Muscle of back (tissue), 13 donors: ENCODE results near the gene CNTN3. TPM values are rescaled to one million over a fixed set of nuclear protein-coding genes. Genes with fewer than 3 reads are reported as not detected.
A peak's percentile ranks its signal among the peaks of the same experiment; 100 is the strongest.

Experiments used
- DNase-seq, 3 donors: peaks; one replicate each; pipeline versions ENCODE4 v3.0.0 to v3.0.0-alpha.2; 2013
- long read RNA-seq, 9 donors: transcript quantifications; one replicate each; lab custom pipeline, GENCODE V29; 2026
- polyA plus RNA-seq, 10 donors: library from polyadenylated mRNA; unstranded; fragments of 120-200 nt; gene quantifications; one replicate each; pipeline ENCODE4 v1.2.1, GENCODE V29; 2013; ENCODE audit not compliant: insufficient read length in 10 of 10

Gene CNTN3
- 10 to 100 TPM in 2 of 10 donors, 1 to 10 TPM in 8; 2.2 to 15.2 (median 7.0) TPM for polyA plus RNA-seq
- long read RNA-seq, donor 1, result 0 reads
- long read RNA-seq, donor 2, result 0 reads
- long read RNA-seq, donor 3, result 0 reads
- long read RNA-seq, donor 4, full-length matches to known transcripts, result 1 of 1 reads
- long read RNA-seq, donor 4, partial matches to known transcripts, result 0 of 1 reads
- long read RNA-seq, donor 4, other reads (novel, unspliced or antisense), result 0 of 1 reads
- long read RNA-seq, donor 5, result 0 reads
- long read RNA-seq, donor 6, result 0 reads
- long read RNA-seq, donor 7, partial matches to known transcripts, result 0 of 1 reads
- long read RNA-seq, donor 7, other reads (novel, unspliced or antisense), result 0 of 1 reads
- long read RNA-seq, donor 8, full-length matches to known transcripts, result 1 of 1 reads
- long read RNA-seq, donor 8, partial matches to known transcripts, result 0 of 1 reads
- long read RNA-seq, donor 8, other reads (novel, unspliced or antisense), result 0 of 1 reads
- long read RNA-seq, donor 9, result 0 reads

GRCh38 chr3:74614107-74614967, at the start of gene CNTN3:
CNTN3 (minus strand) TSS chr3:74614659; CDS start chr3:74521112, 93,547 bp downstream.
- DNase-seq, result peak in 2 of 3 donors; percentile 66 to 82

- DNase-seq, result no peak
These were observed 48.7 kb upstream of the CNTN3 start for GRCh38 chr3:74663178-74663577.

DNA sequence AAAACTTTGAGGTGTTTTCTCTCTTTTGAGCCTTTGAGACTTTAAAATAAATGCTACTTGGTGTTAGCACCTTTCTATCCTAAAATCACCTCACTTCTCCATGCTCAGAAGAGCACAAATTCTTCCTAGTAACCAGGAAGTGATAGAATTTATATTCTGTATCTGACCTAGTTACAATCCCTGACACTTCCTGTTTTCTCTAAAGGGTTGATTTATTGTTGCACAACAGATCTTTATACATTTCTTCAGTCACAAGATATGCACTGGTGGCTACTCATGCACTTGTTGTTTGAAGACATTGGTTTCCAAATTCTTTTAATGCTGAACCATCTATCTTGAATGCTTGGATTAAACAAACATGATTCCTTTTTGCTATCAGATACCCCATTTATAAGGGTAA, 47.2 kb upstream of the CNTN3 start:
- no peak for DNase-seq

- DNase-seq, result no peak
These were observed 37.4 kb upstream of the CNTN3 start for GRCh38 chr3:74651885-74652284.

DNA sequence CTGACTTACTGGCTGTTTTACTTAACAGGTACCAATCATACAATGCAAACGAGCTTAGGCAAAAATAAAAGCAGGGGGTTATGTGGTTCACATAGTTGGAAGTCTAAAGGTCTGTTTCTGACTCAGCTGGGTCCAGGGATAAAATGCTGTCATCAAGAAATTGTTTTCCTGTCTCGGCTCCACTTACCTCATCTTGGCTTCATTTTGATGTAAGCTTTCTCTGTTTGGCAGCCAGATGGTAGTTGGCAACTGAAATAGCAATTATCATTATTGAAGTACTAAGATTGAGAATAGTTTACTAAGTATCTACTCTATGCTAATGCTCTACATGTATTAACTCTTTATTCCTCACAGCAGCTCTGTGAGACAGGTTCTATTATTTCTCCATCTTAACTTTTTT, 36.8 kb upstream of the CNTN3 start:
- peak in 1 of 3 donors; percentile 23 for DNase-seq

GRCh38 chr3:74648107-74648506, 33.6 kb upstream of the CNTN3 start:
- no peak for DNase-seq

GRCh38 chr3:74646094-74646493, 31.6 kb upstream of the CNTN3 start:
- no peak for DNase-seq

DNA sequence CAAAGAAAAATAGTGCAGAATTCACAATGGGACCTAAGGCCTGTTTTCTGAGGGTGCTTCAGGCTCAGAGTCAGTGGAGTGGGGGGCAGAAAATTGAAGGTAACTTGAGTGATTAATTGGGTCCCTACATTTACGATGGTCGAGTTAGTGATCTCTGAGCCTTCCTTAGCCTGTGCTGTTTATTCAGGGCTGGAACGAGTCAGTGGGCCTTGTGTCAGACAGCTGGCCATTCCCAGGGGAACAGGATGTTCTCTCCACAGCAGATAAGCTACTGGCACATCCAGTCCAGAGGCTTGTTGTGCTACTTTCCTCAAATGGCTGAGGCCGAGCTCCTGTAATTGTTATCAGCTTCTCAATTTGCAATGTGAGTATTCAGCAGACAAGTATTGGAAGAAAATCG, 29.2 kb upstream of the CNTN3 start:
- peak; percentile 23 to 45 (median 43) for DNase-seq

- DNase-seq, result no peak
These were observed 28.4 kb upstream of the CNTN3 start for GRCh38 chr3:74642876-74643275.

DNA sequence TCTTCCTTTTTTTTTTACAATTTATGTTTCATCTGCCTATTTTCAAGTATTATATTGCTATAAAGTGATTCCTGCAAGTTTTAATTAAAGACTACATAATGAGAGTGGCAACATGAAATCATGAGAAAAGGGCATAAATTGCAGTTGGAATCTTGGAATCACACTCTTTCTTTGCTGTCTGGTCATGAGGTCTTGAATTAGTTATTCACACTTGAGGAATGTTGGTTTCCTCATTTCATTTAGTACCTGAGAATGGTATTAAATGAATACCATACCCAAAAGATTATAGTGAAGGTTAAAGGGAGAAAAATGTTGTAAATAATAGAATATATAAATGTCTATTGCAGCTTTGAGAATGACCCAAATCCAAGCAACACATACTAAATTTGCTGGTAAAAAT, 25.8 kb upstream of the CNTN3 start:
- DNase-seq, result no peak

DNA sequence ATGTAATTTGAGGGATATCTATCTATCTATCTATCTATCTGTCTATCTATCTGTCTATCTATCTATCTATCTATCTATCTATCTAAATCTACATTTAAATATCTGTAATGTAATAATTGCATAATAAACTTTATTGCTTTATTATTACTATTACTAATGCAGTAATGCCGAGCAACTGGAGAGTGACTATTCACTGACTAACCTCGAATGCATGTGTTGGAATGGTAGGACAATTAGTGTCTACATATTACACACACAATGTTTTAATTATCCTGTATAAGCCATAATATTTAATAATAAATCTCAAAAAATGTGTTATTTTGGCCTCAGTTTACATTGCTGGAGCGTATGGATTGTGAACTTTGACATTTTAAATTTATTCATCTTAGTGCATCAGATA, 25.2 kb upstream of the CNTN3 start:
- no peak for DNase-seq

DNA sequence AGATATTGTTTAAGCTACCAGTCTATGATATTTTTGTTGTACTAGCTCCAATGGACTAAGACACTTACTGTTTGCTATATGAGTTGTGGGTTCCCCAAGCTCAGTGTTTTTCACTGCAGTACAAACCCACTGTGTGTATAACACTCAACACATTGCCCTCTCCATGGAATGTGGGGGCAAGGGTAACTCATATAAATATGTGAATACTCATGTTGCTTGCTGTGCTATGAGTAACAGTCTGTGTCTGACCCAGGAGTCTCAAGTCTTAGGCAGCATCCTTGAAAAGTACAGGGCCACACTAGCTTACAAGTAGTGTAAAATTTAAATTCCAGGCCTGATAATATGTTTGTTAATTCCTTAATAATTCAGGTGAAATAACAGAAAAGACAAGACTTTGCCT, 22.5 kb upstream of the CNTN3 start:
- DNase-seq, result no peak

GRCh38 chr3:74633021-74633420, 18.6 kb upstream of the CNTN3 start:
- DNase-seq, result peak in 1 of 3 donors; percentile 76

- no peak for DNase-seq
These were observed 17.1 kb upstream of the CNTN3 start for GRCh38 chr3:74631351-74632140.

DNA sequence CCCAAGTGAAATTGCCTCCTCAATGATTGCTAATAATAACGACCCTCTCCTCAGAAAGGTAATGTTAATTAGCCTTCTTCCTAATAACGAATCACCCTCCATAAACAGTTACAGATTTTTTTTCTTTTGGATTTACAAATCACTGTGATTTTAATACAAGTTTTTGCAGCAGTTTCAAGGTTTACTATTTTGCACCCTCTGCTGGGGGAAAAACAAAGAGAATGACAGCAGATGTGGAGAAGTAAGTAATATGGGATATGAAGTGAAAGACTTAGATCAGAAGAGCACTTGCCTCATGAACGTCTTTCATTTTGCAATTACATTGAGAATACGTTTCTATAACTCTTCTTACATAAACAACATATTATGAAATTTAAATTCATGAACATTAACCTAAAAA, 16.1 kb upstream of the CNTN3 start:
- peak in 2 of 3 donors; percentile 55 to 66 for DNase-seq

DNA sequence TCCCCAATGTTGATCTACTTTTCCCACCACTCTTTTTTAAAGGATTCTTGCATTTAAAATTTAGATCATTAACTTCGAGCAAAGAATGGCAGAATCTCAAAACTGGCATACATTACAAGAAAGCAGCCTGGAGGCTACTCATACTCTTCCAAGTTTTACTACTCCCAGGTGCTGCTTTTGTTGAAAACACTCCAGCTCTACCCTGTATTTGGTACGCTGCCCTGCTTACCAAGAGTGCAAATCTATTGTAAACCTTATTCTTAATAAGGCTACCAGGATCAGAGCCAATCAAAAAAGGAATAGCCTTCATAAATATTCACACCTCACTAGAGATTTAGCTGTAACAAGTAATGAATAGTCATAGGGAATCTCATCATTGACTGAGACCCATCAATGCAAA, 11.6 kb upstream of the CNTN3 start:
- no peak for DNase-seq

DNA sequence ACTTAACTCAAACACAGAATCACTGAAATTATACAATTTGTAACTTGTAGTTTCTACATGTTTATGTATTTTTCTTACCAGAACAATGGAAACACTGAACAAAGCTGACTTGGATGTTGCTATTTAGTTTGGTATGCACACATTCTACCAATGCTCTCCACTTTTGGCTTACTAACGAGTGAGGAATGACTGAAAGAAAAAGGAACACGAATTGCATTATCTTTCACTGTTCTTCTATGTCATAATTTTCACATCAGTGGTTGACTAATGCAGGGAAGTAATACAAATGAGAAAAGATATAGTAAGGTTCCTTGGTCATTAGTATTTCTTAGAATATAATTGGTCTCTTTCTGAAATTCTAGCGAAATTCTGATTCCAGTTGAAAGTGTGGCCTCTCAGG, 9.8 kb upstream of the CNTN3 start:
- DNase-seq, result peak in 1 of 3 donors; percentile 60

GRCh38 chr3:74623261-74623836, 8.9 kb upstream of the CNTN3 start:
- no peak for DNase-seq

DNA sequence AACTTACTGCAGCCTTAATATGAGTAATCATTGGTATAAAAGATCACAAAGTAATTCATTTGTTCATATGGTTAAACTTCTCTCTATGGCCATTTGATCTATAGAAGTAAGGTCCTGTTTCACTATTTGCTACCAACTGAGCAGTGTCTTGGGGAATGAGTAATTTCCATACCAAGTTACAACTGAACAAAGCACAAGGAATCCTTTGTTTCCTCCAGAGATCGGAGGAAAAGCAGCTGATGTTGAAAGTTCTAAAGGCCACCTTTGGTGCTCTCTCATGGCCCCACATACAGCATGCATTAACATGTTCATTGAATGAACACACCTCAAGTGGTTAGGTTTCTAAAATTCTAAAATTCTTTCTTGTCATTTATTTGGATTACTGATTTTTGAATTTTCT, 7.1 kb upstream of the CNTN3 start:
- DNase-seq, result no peak

DNA sequence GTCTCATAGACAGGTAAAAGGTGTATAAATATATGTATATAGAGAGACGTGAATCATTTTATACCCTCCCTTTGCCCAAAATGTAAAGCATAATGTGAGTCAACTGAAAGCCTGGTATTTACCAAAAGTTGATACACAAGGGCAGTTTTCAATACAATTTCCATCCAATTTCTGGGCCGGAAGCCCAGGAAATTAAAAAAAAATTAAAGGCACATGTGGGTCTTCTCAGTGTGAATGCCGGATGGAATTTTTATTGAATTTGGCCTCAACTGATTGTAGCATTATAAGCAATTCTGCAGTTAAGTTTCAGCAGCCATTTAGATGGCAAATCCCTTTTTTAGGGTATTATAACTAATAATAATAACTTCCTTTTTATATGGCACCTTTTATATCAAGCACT, 3.3 kb upstream of the CNTN3 start:
- peak in 1 of 3 donors; percentile 41 for DNase-seq

GRCh38 chr3:74613521-74614106, 845 bp downstream of the CNTN3 start:
- DNase-seq, result peak in 1 of 3 donors; percentile 53
